GM12878 (cell line): ENCODE measurements around the gene BMF. TPM values are rescaled to one million over a fixed set of nuclear protein-coding genes. Genes with fewer than 3 reads are reported as not detected.

ENCODE experiments used
- ATAC-seq: fragments of 200-7000 bp; cut with Tn5 transposase; 3 replicates; pipeline ENCODE4 v1.9.1; 2020; ENCODE audit warnings: mild to moderate bottlenecking, moderate library complexity
- BruUV-seq: library from RNA; stranded (reverse); fragments of 400-500 nt; replicated peaks from 2 replicates; lab custom pipeline; 2021; lab: Mats Ljungman, UMichigan
- CTCF ChIA-PET: fragments of 300-600 bp; sonication (Branson Sonifier 250); formaldehyde crosslinking; extraction: SDS; loops from one replicate; lab custom pipeline; 2021; ENCODE audit warnings: inconsistent platforms; lab: Yijun Ruan, JAX
- POLR2A ChIA-PET: fragments of 350-600 bp; formaldehyde crosslinking; extraction: SDS; loops from one replicate; lab custom pipeline; 2021; ENCODE audit warnings: inconsistent platforms; lab: Charles Lee
- RAD21 ChIA-PET: fragments of 300-600 bp; sonication (Branson Sonifier 250); formaldehyde crosslinking; loops from one replicate; lab custom pipeline; 2023; ENCODE audit warnings: antibody characterized with exemption; ENCODE audit not compliant: unreplicated experiment; lab: Charles Lee
- SMC1A ChIA-PET: fragments of 300-600 bp; sonication (Branson Sonifier 250); formaldehyde crosslinking; loops from one replicate; lab custom pipeline; 2023; ENCODE audit not compliant: unreplicated experiment, uncharacterized antibody; lab: Charles Lee
- DNase-seq: peaks from one replicate; pipeline ENCODE4 v3.0.0-alpha.2; 2011; ENCODE audit warnings: low read depth, low spot score
- FAIRE-seq: peaks from 3 replicates; lab custom pipeline; 2011; peaks lifted over from hg19 to GRCh38; lab: Jason Lieb, UNC
- H2AFZ ChIP-seq: 2 replicates; pipeline ENCODE4 v1.6.0; 2011; ENCODE audit warnings: low read depth, low read length, control low read depth; ENCODE audit not compliant: control insufficient read depth
- H3K27ac ChIP-seq: 2 replicates; pipeline ENCODE4 v1.5.1; 2011; ENCODE audit warnings: control low read depth; ENCODE audit not compliant: control insufficient read depth, insufficient read depth
- H3K27me3 ChIP-seq, 2 experiments: replicated peaks in 1 of 2; 2 replicates each; pipeline versions ENCODE4 v1.6.0 to v1.6.1; 2011; ENCODE audit warnings: low read length in 1 of 2; ENCODE audit not compliant: control insufficient read depth in 2 of 2, insufficient read depth in 2 of 2
- H3K36me3 ChIP-seq, 2 experiments: 2 replicates each; pipeline ENCODE4 v1.5.1; 2011; ENCODE audit warnings: low read length in 1 of 2; ENCODE audit not compliant: control insufficient read depth in 2 of 2, insufficient read depth in 2 of 2
- H3K4me1 ChIP-seq: 2 replicates; pipeline ENCODE4 v1.6.1; 2011; ENCODE audit warnings: mild to moderate bottlenecking, low read length, moderate library complexity, mixed read lengths; ENCODE audit not compliant: control insufficient read depth, insufficient read depth
- H3K4me2 ChIP-seq: 2 replicates; pipeline ENCODE4 v1.6.0; 2011; ENCODE audit warnings: control low read depth; ENCODE audit not compliant: control insufficient read depth, insufficient read depth
- H3K4me3 ChIP-seq: fragments of 200-600 bp; sonication (generic); 2 replicates; pipeline ENCODE4 v1.5.1; 2016
- H3K79me2 ChIP-seq: 2 replicates; pipeline ENCODE4 v1.6.0; 2011; ENCODE audit warnings: low read length; ENCODE audit not compliant: control insufficient read depth, insufficient read depth
- H3K9ac ChIP-seq: 2 replicates; pipeline ENCODE4 v1.8.0; 2011; ENCODE audit warnings: low read length, control low read depth, mixed read lengths; ENCODE audit not compliant: control insufficient read depth, insufficient read depth
- H3K9me3 ChIP-seq: replicated peaks from 3 replicates; pipeline ENCODE4 v1.5.1; 2011; ENCODE audit warnings: mild to moderate bottlenecking, low read length; ENCODE audit not compliant: control insufficient read depth, insufficient read depth
- H4K20me1 ChIP-seq: 2 replicates; pipeline ENCODE4 v1.6.0; 2011; ENCODE audit not compliant: control insufficient read depth, insufficient read depth
- PKNOX1 ChIP-seq: fragments of 450-650 bp; IDR thresholded peaks from 2 replicates; pipeline ENCODE4 v1.6.1; 2016; ENCODE audit warnings: mild to moderate bottlenecking
- PRDM15 ChIP-seq: fragments of 450-650 bp; formaldehyde crosslinking; IDR thresholded peaks from 2 replicates; pipeline ENCODE4 v1.4.0; 2020; ENCODE audit warnings: mild to moderate bottlenecking, moderate library complexity
- WGBS: methylation state at CpG from one replicate; pipeline ENCODE4 v1.1.6; 2016; ENCODE audit warnings: low lambda C conversion rate; ENCODE audit not compliant: insufficient replicate concordance, insufficient coverage; ENCODE audit errors: missing lambda C conversion rate; 5-methylcytosine and 5-hydroxymethylcytosine counted together
- in situ Hi-C: fragments of 300-500 bp; cut with MboI; formaldehyde crosslinking; loops from 9 replicates; pipeline ENCODE4 v1.14.3; 2018; ENCODE audit warnings: mixed read lengths
- intact Hi-C: fragments of 100-400 bp; cut with micrococcal nuclease; formaldehyde crosslinking; loops from one replicate; pipeline ENCODE4 v1.14.2; 2022; ENCODE audit not compliant: unreplicated experiment
- polyA plus RNA-seq, 11 experiments: library from polyadenylated mRNA; depleted of rRNA in 4 of 11; unstranded in 6 of 11; stranded (reverse) in 5 of 11; fragments of >200 nt; fragmentation: Nextera tagmentation in 4 of 11; fragmentation: Illumina TruSeq in 1 of 11; extraction: Ambion mirVana in 4 of 11; extraction: Trizol in 1 of 11; gene quantifications; 1 replicate in 1 of 11; 2 replicates in 10 of 11; pipeline versions ENCODE4 v1.2.1 to v1.2.3, GENCODE V29; 2011 to 2016; ENCODE audit warnings: inconsistent platforms in 2 of 11, missing spikeins in 2 of 11, low read depth in 1 of 11
- total RNA-seq, 4 experiments: library from RNA; depleted of rRNA in 3 of 4; stranded (reverse); fragments of >200 nt in 3 of 4; fragmentation: Illumina TruSeq in 1 of 4; extraction: Trizol in 1 of 4; gene quantifications; 2 replicates each; pipeline versions ENCODE4 v1.2.1 to v1.2.3, GENCODE V29; 2013 to 2021

BMF gene
- total and polyA plus RNA-seq, 10 of the 15 experiments (the other 5 are each of a cell fraction or from before 2014, with no cell fraction given) = 0.82 to 34.9 (median 16.9) TPM

GRCh38 chr15:40051616-40052415, 56.9 kb downstream of the BMF start:
- FAIRE-seq (no peak), DNase-seq (no peak), ATAC-seq (no peak)
- TF ChIP-seq PRDM15 (CRISPR knock-in tag) = no peak
- 0 out of 2 replicates have a peak, but pooled peaks have one; percentile 28 for TF ChIP-seq PKNOX1
- no TSS peak for BruUV-seq
- ChIA-PET POLR2A (interaction anchor here (0.5 to 5.8 kb wide), 4 partner anchors 12 to 116 kb away, joined by 3 to 72 read pairs (median 30); partner anchors contain the start of genes BMF and SRP14), RAD21 (interaction anchor here (0.9 to 21.0 kb wide), 5 partner anchors 10 to 118 kb away, joined by 3 to 509 read pairs (median 4); partner anchors contain the start of gene BMF), CTCF (interaction anchor here (1.0 to 23.9 kb wide), 6 partner anchors 12 to 223 kb away, joined by 3 to 578 read pairs (median 6); partner anchors contain the start of gene BMF), SMC1A (interaction anchor here (0.9 to 5.9 kb wide), 13 partner anchors 8 to 166 kb away, joined by 3 to 99 read pairs (median 4); no protein-coding TSS in a partner anchor)
- Histone ChIP-seq H4K20me1 (no peaks in the 10 kb centered on the region), H3K27ac (no peak overlapping the region), H3K4me1 (peaks cover 69% of the 10 kb centered on the region), H3K9ac (no peak overlapping the region), H3K4me2 (no peak overlapping the region), H3K27me3 (no peaks in the 10 kb centered on the region), H3K9me3 (no peaks in the 10 kb centered on the region), H3K79me2 (0 out of 2 replicates have a peak, but pooled peaks cover 2% of the 10 kb centered on the region), H3K4me3 (no peak overlapping the region), H2AFZ (no peak overlapping the region), H3K36me3 (no peaks in the 10 kb centered on the region; a peak in 2 of 4 replicates)
- WGBS = 74% methylated on average over 11 of the region's 11 CpGs
- in situ Hi-C loops (loop anchor here (10.0 kb wide), 1 partner anchor 53 kb away; the partner anchor contains the start of gene BMF), intact Hi-C loops (no loop called here)
